Measurements from ENCODE around the gene XIRP2. TPM values are rescaled to one million over a fixed set of nuclear protein-coding genes. Genes with fewer than 3 reads are reported as not detected.

XIRP2 gene
- total and polyA plus RNA-seq, 4 donors = under 0.01 to 0.14 (median 0.01) TPM; not detected in 1

GRCh38 chr2:167157523-167157922 is 269.2 kb downstream of the XIRP2 start:
- Histone ChIP-seq H3K4me3 (ENCODE audit: low read depth in 1 of 3, low read length in 3 of 3) (no peak overlapping the region), H3K9ac (ENCODE audit: low read depth in 1 of 2, low read length in 2 of 2) (no peak overlapping the region), H3K9me3 (ENCODE audit: control insufficient read depth in 4 of 4, low read length in 3 of 4) (no peaks in the 10 kb centered on the region), H3K4me1 (ENCODE audit: control insufficient read depth in 4 of 4, insufficient read depth in 4 of 4, low read length in 3 of 4) (no peaks in the 10 kb centered on the region), H3K27me3 (ENCODE audit: control insufficient read depth in 4 of 4, insufficient read depth in 4 of 4, low read length in 3 of 4) (no peaks in the 10 kb centered on the region), H3K27ac (ENCODE audit: low read depth in 1 of 2, low read length in 2 of 2) (no peak overlapping the region), H3K36me3 (ENCODE audit: control insufficient read depth in 4 of 4, insufficient read depth in 3 of 4, low read depth in 1 of 4, low read length in 3 of 4) (no peaks in the 10 kb centered on the region)
- 31% methylated on average over 1 of the region's 1 CpG for WGBS
- no peak for TF ChIP-seq GABPA (IDR thresholded peaks at IDR 0.05 in 1 of 2, conservative IDR thresholded peaks at IDR 0.05 in 1 of 2)
- TF ChIP-seq, protein P1, sequence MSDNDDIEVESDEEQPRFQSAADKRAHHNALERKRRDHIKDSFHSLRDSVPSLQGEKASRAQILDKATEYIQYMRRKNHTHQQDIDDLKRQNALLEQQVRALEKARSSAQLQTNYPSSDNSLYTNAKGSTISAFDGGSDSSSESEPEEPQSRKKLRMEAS (IDR thresholded peaks at IDR 0.05) = no peak
- TF ChIP-seq YY1 (IDR thresholded peaks at IDR 0.05) = no peak
- TF ChIP-seq RAD21 (IDR thresholded peaks at IDR 0.05) = no peak
- TF ChIP-seq ATF3 (IDR thresholded peaks at IDR 0.05) = no peak
- no peak for TF ChIP-seq NR2F2 (IDR thresholded peaks at IDR 0.05)
- no peak for TF ChIP-seq TAF1 (conservative IDR thresholded peaks at IDR 0.05)
- DNase-seq (ENCODE audit: low spot score) = no peak

DNA sequence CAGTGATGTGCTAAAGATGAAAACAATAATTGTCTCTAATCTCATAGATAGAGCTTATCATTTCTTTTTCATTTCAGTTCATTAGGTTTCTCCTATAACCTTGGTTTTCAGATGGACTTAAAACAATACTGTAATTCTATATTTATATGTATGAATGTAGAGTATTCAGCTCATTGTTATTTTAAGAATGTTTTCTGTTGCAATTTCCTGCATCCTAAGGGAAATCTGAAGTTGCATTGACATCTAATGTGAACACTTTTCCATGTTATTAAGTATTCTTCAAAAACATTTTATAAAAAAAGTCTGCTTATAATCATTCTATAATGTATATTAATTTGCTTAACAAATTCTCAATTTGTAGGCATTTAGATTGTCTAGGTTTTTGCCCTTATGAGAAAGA is 288.9 kb downstream of the XIRP2 start:
- Histone ChIP-seq H3K36me3 (ENCODE audit: control insufficient read depth in 4 of 4, insufficient read depth in 3 of 4, low read depth in 1 of 4, low read length in 3 of 4) (no peaks in the 10 kb centered on the region), H3K9ac (ENCODE audit: low read depth in 1 of 2, low read length in 2 of 2) (no peak overlapping the region), H3K4me1 (ENCODE audit: control insufficient read depth in 4 of 4, insufficient read depth in 4 of 4, low read length in 3 of 4) (no peaks in the 10 kb centered on the region), H3K27me3 (ENCODE audit: control insufficient read depth in 4 of 4, insufficient read depth in 4 of 4, low read length in 3 of 4) (no peaks in the 10 kb centered on the region), H3K27ac (ENCODE audit: low read depth in 1 of 2, low read length in 2 of 2) (no peak overlapping the region), H3K9me3 (ENCODE audit: control insufficient read depth in 4 of 4, low read length in 3 of 4) (no peaks in the 10 kb centered on the region), H3K4me3 (ENCODE audit: low read depth in 1 of 3, low read length in 3 of 3) (no peak overlapping the region)
- no peak for DNase-seq (ENCODE audit: low spot score)
- TF ChIP-seq HNF4G (IDR thresholded peaks at IDR 0.05) (no peak), TAF1 (conservative IDR thresholded peaks at IDR 0.05) (no peak), NR2F2 (IDR thresholded peaks at IDR 0.05) (no peak), ZBTB33 (IDR thresholded peaks at IDR 0.05) (no peak)
- TF ChIP-seq, protein P1 (IDR thresholded peaks at IDR 0.05) = no peak

GRCh38 chr2:167181134-167181533 is 292.9 kb downstream of the XIRP2 start:
- no peak for DNase-seq (ENCODE audit: low spot score)
- Histone ChIP-seq H3K36me3 (ENCODE audit: control insufficient read depth in 4 of 4, insufficient read depth in 3 of 4, low read depth in 1 of 4, low read length in 3 of 4) (no peaks in the 10 kb centered on the region), H3K9me3 (ENCODE audit: control insufficient read depth in 4 of 4, low read length in 3 of 4) (no peaks in the 10 kb centered on the region), H3K27me3 (ENCODE audit: control insufficient read depth in 4 of 4, insufficient read depth in 4 of 4, low read length in 3 of 4) (no peaks in the 10 kb centered on the region), H3K9ac (ENCODE audit: low read depth in 1 of 2, low read length in 2 of 2) (no peak overlapping the region), H3K27ac (ENCODE audit: low read depth in 1 of 2, low read length in 2 of 2) (no peak overlapping the region), H3K4me1 (ENCODE audit: control insufficient read depth in 4 of 4, insufficient read depth in 4 of 4, low read length in 3 of 4) (no peaks in the 10 kb centered on the region), H3K4me3 (ENCODE audit: low read depth in 1 of 3, low read length in 3 of 3) (no peak overlapping the region)
- whole genome bisulfite sequencing = 50% methylated on average over 3 of the region's 3 CpGs
- TF ChIP-seq FOXA1 (IDR thresholded peaks at IDR 0.05) (no peak), RAD21 (IDR thresholded peaks at IDR 0.05) (no peak), HNF4G (IDR thresholded peaks at IDR 0.05) (no peak), RXRA (IDR thresholded peaks at IDR 0.05) (no peak), YY1 (IDR thresholded peaks at IDR 0.05) (no peak), NR2F2 (IDR thresholded peaks at IDR 0.05) (no peak), ATF3 (IDR thresholded peaks at IDR 0.05) (no peak), ZBTB33 (IDR thresholded peaks at IDR 0.05) (no peak), FOXA2 (IDR thresholded peaks at IDR 0.05) (no peak), SP1 (IDR thresholded peaks at IDR 0.05) (no peak), GABPA (IDR thresholded peaks at IDR 0.05 in 1 of 2, conservative IDR thresholded peaks at IDR 0.05 in 1 of 2) (no peak), EGR1 (IDR thresholded peaks at IDR 0.05; ENCODE audit: low read depth in 2 of 2) (no peak), HNF4A (conservative IDR thresholded peaks at IDR 0.05) (no peak), TAF1 (conservative IDR thresholded peaks at IDR 0.05) (no peak)
- TF ChIP-seq, protein P2, sequence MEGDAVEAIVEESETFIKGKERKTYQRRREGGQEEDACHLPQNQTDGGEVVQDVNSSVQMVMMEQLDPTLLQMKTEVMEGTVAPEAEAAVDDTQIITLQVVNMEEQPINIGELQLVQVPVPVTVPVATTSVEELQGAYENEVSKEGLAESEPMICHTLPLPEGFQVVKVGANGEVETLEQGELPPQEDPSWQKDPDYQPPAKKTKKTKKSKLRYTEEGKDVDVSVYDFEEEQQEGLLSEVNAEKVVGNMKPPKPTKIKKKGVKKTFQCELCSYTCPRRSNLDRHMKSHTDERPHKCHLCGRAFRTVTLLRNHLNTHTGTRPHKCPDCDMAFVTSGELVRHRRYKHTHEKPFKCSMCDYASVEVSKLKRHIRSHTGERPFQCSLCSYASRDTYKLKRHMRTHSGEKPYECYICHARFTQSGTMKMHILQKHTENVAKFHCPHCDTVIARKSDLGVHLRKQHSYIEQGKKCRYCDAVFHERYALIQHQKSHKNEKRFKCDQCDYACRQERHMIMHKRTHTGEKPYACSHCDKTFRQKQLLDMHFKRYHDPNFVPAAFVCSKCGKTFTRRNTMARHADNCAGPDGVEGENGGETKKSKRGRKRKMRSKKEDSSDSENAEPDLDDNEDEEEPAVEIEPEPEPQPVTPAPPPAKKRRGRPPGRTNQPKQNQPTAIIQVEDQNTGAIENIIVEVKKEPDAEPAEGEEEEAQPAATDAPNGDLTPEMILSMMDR (IDR thresholded peaks at IDR 0.05; ENCODE audit: low read depth, low read length, missing input control) = no peak

All from liver (tissue), 9 donors.